A673 (cell line): ENCODE data around the gene STAU1. TPM values are rescaled to one million over a fixed set of nuclear protein-coding genes. Genes with fewer than 3 reads are reported as not detected.

Source experiments
- BruUV-seq: library from RNA; stranded (reverse); fragments of 400-500 nt; replicated peaks from 2 replicates; lab custom pipeline; 2021; lab: Mats Ljungman, UMichigan
- CTCF ChIA-PET: fragments of 300-600 bp; sonication (Branson Sonifier 250); formaldehyde crosslinking; loops from one replicate; lab custom pipeline; 2022; ENCODE audit warnings: antibody characterized with exemption; lab: Charles Lee
- POLR2A ChIA-PET: fragments of 300-600 bp; sonication (Branson Sonifier 250); formaldehyde crosslinking; loops from one replicate; lab custom pipeline; 2022; ENCODE audit warnings: antibody characterized with exemption; ENCODE audit not compliant: low non-redundant PET; lab: Charles Lee
- DNase-seq: peaks from one replicate; pipeline ENCODE4 v3.0.0-alpha.2; 2015; ENCODE audit warnings: low spot score
- H3K27ac ChIP-seq: fragments of 200-600 bp; sonication (generic); 2 replicates; pipeline ENCODE4 v1.5.1; 2016; ENCODE audit warnings: mixed run types, low read depth, mild to moderate bottlenecking, mixed read lengths, antibody characterized with exemption, low read length; ENCODE audit not compliant: poor library complexity, severe bottlenecking
- H3K27me3 ChIP-seq: fragments of 200-600 bp; sonication (generic); replicated peaks from 2 replicates; pipeline ENCODE4 v1.6.1; 2017; ENCODE audit warnings: mixed run types, low read depth, mild to moderate bottlenecking, mixed read lengths, antibody characterized with exemption, low read length; ENCODE audit not compliant: insufficient read depth, poor library complexity
- H3K36me3 ChIP-seq: fragments of 200-600 bp; sonication (generic); 2 replicates; pipeline ENCODE4 v1.6.1; 2016; ENCODE audit warnings: mixed run types, mild to moderate bottlenecking, mixed read lengths, antibody characterized with exemption, low read length; ENCODE audit not compliant: insufficient read depth, poor library complexity, severe bottlenecking
- H3K4me1 ChIP-seq: fragments of 200-600 bp; sonication (generic); 2 replicates; pipeline ENCODE4 v1.6.1; 2017; ENCODE audit warnings: mixed run types, mild to moderate bottlenecking, mixed read lengths, antibody characterized with exemption, low read length; ENCODE audit not compliant: insufficient read depth, poor library complexity, severe bottlenecking
- H3K4me3 ChIP-seq: fragments of 200-600 bp; sonication (generic); 2 replicates; pipeline ENCODE4 v1.5.1; 2016; ENCODE audit warnings: low read depth, mixed run types, mild to moderate bottlenecking, mixed read lengths, low read length; ENCODE audit not compliant: poor library complexity, severe bottlenecking
- H3K9me3 ChIP-seq: fragments of 200-600 bp; sonication (generic); 2 replicates; pipeline ENCODE4 v1.6.1; 2016; ENCODE audit warnings: mixed run types, low read depth, mild to moderate bottlenecking, mixed read lengths, antibody characterized with exemption, low read length; ENCODE audit not compliant: poor library complexity, severe bottlenecking
- CTCF ChIP-seq: fragments of 300-800, 200-600 bp; sonication (generic); conservative IDR thresholded peaks from 2 replicates; pipeline ENCODE4 v1.5.1; 2017; ENCODE audit warnings: low read depth, mild to moderate bottlenecking, antibody characterized with exemption, low read length, moderate library complexity, mixed read lengths
- EZH2 ChIP-seq: fragments of 200-600 bp; sonication (generic); IDR thresholded peaks from 2 replicates; pipeline ENCODE4 v1.6.1; 2017; ENCODE audit warnings: borderline replicate concordance, low read depth, mild to moderate bottlenecking, mixed read lengths, antibody characterized with exemption, low read length; ENCODE audit not compliant: poor library complexity, severe bottlenecking
- intact Hi-C: fragments of 100-400 bp; cut with micrococcal nuclease; formaldehyde crosslinking; loops from one replicate; pipeline ENCODE4 v1.10.0; 2022; ENCODE audit not compliant: unreplicated experiment
- total RNA-seq: library from RNA; stranded (reverse); gene quantifications from 2 replicates; pipeline ENCODE4 v1.2.3, GENCODE V29; 2021

Gene STAU1
- total RNA-seq, 1 experiment from 2014 or later, result 104 TPM

GRCh38 chr20:49163696-49164095, 24.4 kb downstream of the STAU1 start:
- no peaks in the 10 kb centered on the region for H3K27me3 ChIP-seq
- no peak overlapping the region for H3K27ac ChIP-seq
- ChIA-PET POLR2A (no interaction called here), CTCF (no interaction called here)
- intact Hi-C loops, result no loop called here
- DNase-seq, result no peak
- peaks cover 13% of the 10 kb centered on the region for H3K36me3 ChIP-seq
- peaks cover 11% of the 10 kb centered on the region for H3K4me1 ChIP-seq
- H3K9me3 ChIP-seq, result no peaks in the 10 kb centered on the region
- no TSS peak for BruUV-seq
- TF ChIP-seq EZH2 (no peak), CTCF (no peak)
- no peak overlapping the region for H3K4me3 ChIP-seq

GRCh38 chr20:49161428-49162152, 26.5 kb downstream of the STAU1 start:
- no peaks in the 10 kb centered on the region for H3K4me1 ChIP-seq
- BruUV-seq, result no TSS peak
- no peak overlapping the region for H3K4me3 ChIP-seq
- intact Hi-C loops, result no loop called here
- TF ChIP-seq EZH2 (no peak), CTCF (no peak)
- CTCF ChIA-PET, result no interaction called here
- POLR2A ChIA-PET, result no interaction called here
- no peak overlapping the region for H3K27ac ChIP-seq
- DNase-seq, result no peak
- no peaks in the 10 kb centered on the region for H3K27me3 ChIP-seq
- H3K9me3 ChIP-seq, result no peaks in the 10 kb centered on the region
- H3K36me3 ChIP-seq, result peaks cover 13% of the 10 kb centered on the region

- H3K27ac ChIP-seq, result no peak overlapping the region
- intact Hi-C loops, result no loop called here
- no peaks in the 10 kb centered on the region for H3K9me3 ChIP-seq
- DNase-seq, result no peak
- no peaks in the 10 kb centered on the region for H3K27me3 ChIP-seq
- POLR2A ChIA-PET, result no interaction called here
- no TSS peak for BruUV-seq
- CTCF ChIA-PET, result no interaction called here
- H3K4me1 ChIP-seq, result no peaks in the 10 kb centered on the region
- TF ChIP-seq CTCF, result no peak
- no peak for TF ChIP-seq EZH2
- peaks cover 8% of the 10 kb centered on the region for H3K36me3 ChIP-seq
- no peak overlapping the region for H3K4me3 ChIP-seq
Observed at GRCh38 chr20:49160057-49160929, 27.8 kb downstream of the STAU1 start.
